ENCODE results near the gene SLMAP. TPM values are rescaled to one million over a fixed set of nuclear protein-coding genes. Genes with fewer than 3 reads are reported as not detected.

SLMAP gene
- total RNA-seq, 3 donors from 2014 or later (not counting 1 experiment from before 2014, with no cell fraction given): 79.4 to 98.6 (median 89.0) TPM

DNA sequence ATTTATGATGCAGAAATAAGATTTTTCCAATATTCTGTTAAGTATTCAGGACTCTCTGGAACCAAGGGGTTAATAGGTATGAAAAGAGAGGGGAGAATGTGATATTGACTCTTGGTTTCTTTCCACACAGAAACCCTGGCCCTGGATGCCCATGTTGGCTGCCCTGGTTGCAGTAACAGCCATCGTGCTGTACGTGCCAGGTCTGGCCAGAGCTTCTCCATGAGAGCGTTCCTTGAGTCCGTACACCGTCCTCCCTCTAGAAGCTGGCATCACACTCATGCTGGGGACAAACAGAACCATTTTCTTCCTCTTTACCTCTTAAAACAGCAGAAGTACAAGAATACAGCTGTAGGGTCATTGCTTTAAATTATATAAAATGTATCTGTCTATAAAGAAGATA is 171.1 kb downstream of the SLMAP start:
- ATAC-seq: no peak
- intact Hi-C loops (cut with micrococcal nuclease): no loop called here
- peaks cover 33% of the 10 kb centered on the region for H3K36me3 ChIP-seq (ENCODE audit: control insufficient read depth, insufficient read depth, low read length)
- Mint-ChIP-seq H3K9me3 (no peaks in the 10 kb centered on the region), H3K36me3 (peaks cover 24% of the 10 kb centered on the region), H3K4me1 (peaks cover 0 to 6% of the 10 kb centered on the region in 2 donors), H3K4me3 (no peak overlapping the region), H3K27ac (no peak overlapping the region), H3K27me3 (ENCODE audit: low read depth in 2 of 2) (no peaks in the 10 kb centered on the region)
- TF ChIP-seq, protein P1, sequence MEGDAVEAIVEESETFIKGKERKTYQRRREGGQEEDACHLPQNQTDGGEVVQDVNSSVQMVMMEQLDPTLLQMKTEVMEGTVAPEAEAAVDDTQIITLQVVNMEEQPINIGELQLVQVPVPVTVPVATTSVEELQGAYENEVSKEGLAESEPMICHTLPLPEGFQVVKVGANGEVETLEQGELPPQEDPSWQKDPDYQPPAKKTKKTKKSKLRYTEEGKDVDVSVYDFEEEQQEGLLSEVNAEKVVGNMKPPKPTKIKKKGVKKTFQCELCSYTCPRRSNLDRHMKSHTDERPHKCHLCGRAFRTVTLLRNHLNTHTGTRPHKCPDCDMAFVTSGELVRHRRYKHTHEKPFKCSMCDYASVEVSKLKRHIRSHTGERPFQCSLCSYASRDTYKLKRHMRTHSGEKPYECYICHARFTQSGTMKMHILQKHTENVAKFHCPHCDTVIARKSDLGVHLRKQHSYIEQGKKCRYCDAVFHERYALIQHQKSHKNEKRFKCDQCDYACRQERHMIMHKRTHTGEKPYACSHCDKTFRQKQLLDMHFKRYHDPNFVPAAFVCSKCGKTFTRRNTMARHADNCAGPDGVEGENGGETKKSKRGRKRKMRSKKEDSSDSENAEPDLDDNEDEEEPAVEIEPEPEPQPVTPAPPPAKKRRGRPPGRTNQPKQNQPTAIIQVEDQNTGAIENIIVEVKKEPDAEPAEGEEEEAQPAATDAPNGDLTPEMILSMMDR (IDR thresholded peaks at IDR 0.05): no peak
- H3K9me3 ChIP-seq (ENCODE audit: control insufficient read depth, insufficient read depth, low read length): no peaks in the 10 kb centered on the region
- no peak overlapping the region for H3K4me3 ChIP-seq (ENCODE audit: low read length)
- H3K4me1 ChIP-seq (ENCODE audit: control insufficient read depth, insufficient read depth, low read length): no peaks in the 10 kb centered on the region
- no peaks in the 10 kb centered on the region for H3K27me3 ChIP-seq (ENCODE audit: control insufficient read depth, insufficient read depth, low read length)
- no peak overlapping the region for H3K27ac ChIP-seq (ENCODE audit: low read length)
- DNase-seq: no peak
- WGBS (ENCODE audit: insufficient coverage): 99% methylated on average over 5 of the region's 5 CpGs

DNA sequence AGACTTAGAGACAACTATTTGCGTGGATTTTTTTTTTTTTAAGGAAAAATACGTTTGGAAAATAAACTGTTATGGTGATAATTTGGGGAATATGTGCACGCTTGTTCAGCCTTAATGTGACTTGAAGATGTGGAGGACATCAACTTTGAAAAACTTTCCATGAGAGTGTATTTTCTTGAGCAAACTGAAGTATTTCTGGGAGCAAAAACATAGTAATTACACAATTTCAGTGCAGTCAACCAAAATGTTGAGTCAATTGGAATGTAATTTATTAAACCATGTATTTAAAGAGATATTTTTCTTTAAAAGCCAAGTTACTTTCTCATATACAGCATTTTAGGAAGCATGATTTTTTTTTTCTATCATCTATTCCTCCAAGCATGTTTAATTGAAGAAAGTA is 171.8 kb downstream of the SLMAP start:
- ATAC-seq (no peak), DNase-seq (no peak)
- intact Hi-C loops (cut with micrococcal nuclease): no loop called here
- TF ChIP-seq, protein P1 (IDR thresholded peaks at IDR 0.05): no peak
- peaks cover 33% of the 10 kb centered on the region for H3K36me3 ChIP-seq (ENCODE audit: control insufficient read depth, insufficient read depth, low read length)
- peaks cover 23% of the 10 kb centered on the region for H3K36me3 Mint-ChIP-seq
- no peak overlapping the region for H3K4me3 ChIP-seq (ENCODE audit: low read length)
- no peaks in the 10 kb centered on the region for H3K9me3 ChIP-seq (ENCODE audit: control insufficient read depth, insufficient read depth, low read length)
- H3K4me1 ChIP-seq (ENCODE audit: control insufficient read depth, insufficient read depth, low read length): no peaks in the 10 kb centered on the region
- no peaks in the 10 kb centered on the region for H3K9me3 Mint-ChIP-seq
- H3K27ac Mint-ChIP-seq: no peak overlapping the region
- 96% methylated on average over 3 of the region's 3 CpGs for WGBS (ENCODE audit: insufficient coverage)
- no peak overlapping the region for H3K4me3 Mint-ChIP-seq
- peaks cover 0 to 6% of the 10 kb centered on the region in 2 donors for H3K4me1 Mint-ChIP-seq
- H3K27ac ChIP-seq (ENCODE audit: low read length): no peak overlapping the region
- H3K27me3 ChIP-seq (ENCODE audit: control insufficient read depth, insufficient read depth, low read length): no peaks in the 10 kb centered on the region
- no peaks in the 10 kb centered on the region for H3K27me3 Mint-ChIP-seq (ENCODE audit: low read depth in 2 of 2)

DNA sequence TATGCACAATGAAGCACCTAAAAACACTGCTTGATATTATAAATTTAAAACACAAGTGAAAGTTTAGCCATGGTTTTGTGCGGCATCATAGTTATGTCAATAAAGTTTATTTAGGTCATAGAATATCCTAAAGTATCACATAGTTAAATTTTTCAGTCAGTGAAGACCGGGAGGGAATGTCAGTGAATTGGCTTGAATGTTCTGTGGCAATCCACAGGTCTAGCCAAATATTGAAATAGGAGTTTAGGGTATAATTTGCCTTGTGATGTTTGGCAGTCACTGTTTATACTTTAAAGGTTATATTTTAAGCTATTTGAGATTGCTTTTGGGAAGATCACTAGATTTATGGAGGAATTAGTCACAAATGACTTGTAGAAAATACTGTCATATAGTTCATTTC is 172.4 kb downstream of the SLMAP start:
- Histone ChIP-seq H3K4me3 (ENCODE audit: low read length) (no peak overlapping the region), H3K27me3 (ENCODE audit: control insufficient read depth, insufficient read depth, low read length) (no peaks in the 10 kb centered on the region), H3K27ac (ENCODE audit: low read length) (no peak overlapping the region), H3K9me3 (ENCODE audit: control insufficient read depth, insufficient read depth, low read length) (no peaks in the 10 kb centered on the region), H3K36me3 (ENCODE audit: control insufficient read depth, insufficient read depth, low read length) (peaks cover 27% of the 10 kb centered on the region), H3K4me1 (ENCODE audit: control insufficient read depth, insufficient read depth, low read length) (no peaks in the 10 kb centered on the region)
- Mint-ChIP-seq H3K27ac (no peak overlapping the region), H3K4me1 (peaks cover 0 to 6% of the 10 kb centered on the region in 2 donors), H3K9me3 (no peaks in the 10 kb centered on the region), H3K36me3 (peaks cover 17% of the 10 kb centered on the region), H3K27me3 (ENCODE audit: low read depth in 2 of 2) (no peaks in the 10 kb centered on the region), H3K4me3 (no peak overlapping the region)
- no peak for ATAC-seq
- TF ChIP-seq, protein P1 (IDR thresholded peaks at IDR 0.05): no peak
- 91% methylated on average over 1 of the region's 2 CpGs for WGBS (ENCODE audit: insufficient coverage)
- no peak for DNase-seq
- intact Hi-C loops (cut with micrococcal nuclease): no loop called here

DNA sequence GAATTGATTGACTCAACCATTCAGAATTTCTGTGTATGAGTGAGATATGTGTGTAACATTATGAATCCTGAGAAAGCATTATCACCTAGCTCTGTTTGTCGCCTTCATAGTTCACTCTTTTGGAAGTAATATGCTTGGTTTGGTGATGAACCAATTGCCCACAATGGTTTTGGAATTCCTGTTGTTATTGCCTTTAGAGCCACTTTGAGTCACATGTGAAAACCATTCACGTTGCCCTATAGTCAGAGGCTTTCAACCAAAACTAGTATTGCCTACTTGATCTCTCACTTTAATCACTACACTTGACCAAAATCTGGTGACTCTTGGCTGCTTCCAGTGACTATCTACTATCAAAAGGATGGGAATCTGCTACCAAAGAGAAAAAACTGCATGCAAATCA is 173.9 kb downstream of the SLMAP start:
- Mint-ChIP-seq H3K27me3 (ENCODE audit: low read depth in 2 of 2) (no peaks in the 10 kb centered on the region), H3K36me3 (peaks cover 13% of the 10 kb centered on the region), H3K4me1 (peaks cover 0 to 6% of the 10 kb centered on the region in 2 donors), H3K4me3 (no peak overlapping the region), H3K9me3 (no peaks in the 10 kb centered on the region), H3K27ac (no peak overlapping the region)
- H3K27ac ChIP-seq (ENCODE audit: low read length): no peak overlapping the region
- no peak for DNase-seq
- no peaks in the 10 kb centered on the region for H3K4me1 ChIP-seq (ENCODE audit: control insufficient read depth, insufficient read depth, low read length)
- H3K9me3 ChIP-seq (ENCODE audit: control insufficient read depth, insufficient read depth, low read length): no peaks in the 10 kb centered on the region
- no peak overlapping the region for H3K4me3 ChIP-seq (ENCODE audit: low read length)
- peaks cover 21% of the 10 kb centered on the region for H3K36me3 ChIP-seq (ENCODE audit: control insufficient read depth, insufficient read depth, low read length)
- intact Hi-C loops (cut with micrococcal nuclease): no loop called here
- WGBS (ENCODE audit: insufficient coverage): 90% methylated on average over 2 of the region's 2 CpGs
- no peak for ATAC-seq
- TF ChIP-seq, protein P1 (IDR thresholded peaks at IDR 0.05): no peak
- H3K27me3 ChIP-seq (ENCODE audit: control insufficient read depth, insufficient read depth, low read length): no peaks in the 10 kb centered on the region
